Nephron progenitor cell (in vitro differentiated cells): ENCODE data around the gene PTPN3.

Experiments used
- DNase-seq: peaks from one replicate; pipeline ENCODE4 v3.0.0; 2021
- H3K27ac Mint-ChIP-seq: 2 replicates; pipeline ENCODE4 v1.8.0; 2021; ENCODE audit warnings: mild to moderate bottlenecking, moderate library complexity, mixed read lengths
- H3K27me3 Mint-ChIP-seq: 2 replicates; pipeline ENCODE4 v1.8.0; 2021; ENCODE audit warnings: mild to moderate bottlenecking, low read depth, mixed read lengths; ENCODE audit not compliant: poor library complexity
- H3K36me3 Mint-ChIP-seq: 2 replicates; pipeline ENCODE4 v1.8.0; 2021; ENCODE audit warnings: low read depth, mixed read lengths
- H3K4me1 Mint-ChIP-seq: 2 replicates; pipeline ENCODE4 v1.8.0; 2021; ENCODE audit warnings: mixed read lengths
- H3K4me3 Mint-ChIP-seq: 2 replicates; pipeline ENCODE4 v1.8.0; 2021; ENCODE audit warnings: mild to moderate bottlenecking, moderate library complexity, mixed read lengths
- H3K9me3 Mint-ChIP-seq: 2 replicates; pipeline ENCODE4 v1.8.0; 2021; ENCODE audit warnings: mild to moderate bottlenecking, moderate library complexity, mixed read lengths
- CTCF ChIP-seq: fragments of 200-600 bp; sonication (generic); IDR thresholded peaks from 2 replicates; pipeline ENCODE4 v1.5.0; 2021; ENCODE audit warnings: antibody characterized with exemption

PTPN3 gene

GRCh38 chr9:109448223-109448622 lies 49.9 kb downstream of the PTPN3 start:
- Mint-ChIP-seq H3K27me3 (no peaks in the 10 kb centered on the region), H3K36me3 (no peaks in the 10 kb centered on the region), H3K27ac (no peak overlapping the region), H3K4me1 (peaks cover 10% of the 10 kb centered on the region), H3K4me3 (no peak overlapping the region), H3K9me3 (no peaks in the 10 kb centered on the region)
- TF ChIP-seq CTCF: no peak
- no peak for DNase-seq

- TF ChIP-seq CTCF: no peak
- H3K36me3 Mint-ChIP-seq: no peaks in the 10 kb centered on the region
- H3K27me3 Mint-ChIP-seq: no peaks in the 10 kb centered on the region
- no peak overlapping the region for H3K27ac Mint-ChIP-seq
- no peaks in the 10 kb centered on the region for H3K9me3 Mint-ChIP-seq
- H3K4me3 Mint-ChIP-seq: no peak overlapping the region
- H3K4me1 Mint-ChIP-seq: peaks cover 10% of the 10 kb centered on the region
- no peak for DNase-seq
Observed at GRCh38 chr9:109447329-109448076, 50.6 kb downstream of the PTPN3 start.

- Mint-ChIP-seq H3K27me3 (no peaks in the 10 kb centered on the region), H3K36me3 (no peaks in the 10 kb centered on the region), H3K27ac (no peak overlapping the region), H3K9me3 (no peaks in the 10 kb centered on the region), H3K4me1 (peaks cover 26% of the 10 kb centered on the region), H3K4me3 (no peak overlapping the region)
- no peak for TF ChIP-seq CTCF
- no peak for DNase-seq
Observed at GRCh38 chr9:109444771-109445320, 53.3 kb downstream of the PTPN3 start.

- Mint-ChIP-seq H3K27me3 (no peaks in the 10 kb centered on the region), H3K36me3 (no peaks in the 10 kb centered on the region), H3K4me3 (no peak overlapping the region), H3K4me1 (peaks cover 38% of the 10 kb centered on the region), H3K9me3 (no peaks in the 10 kb centered on the region), H3K27ac (no peak overlapping the region)
- no peak for DNase-seq
- TF ChIP-seq CTCF: no peak
Observed at GRCh38 chr9:109442716-109443115, 55.4 kb downstream of the PTPN3 start.

GRCh38 chr9:109441296-109441695 lies 56.8 kb downstream of the PTPN3 start:
- Mint-ChIP-seq H3K4me3 (no peak overlapping the region), H3K9me3 (no peaks in the 10 kb centered on the region), H3K27me3 (no peaks in the 10 kb centered on the region), H3K36me3 (no peaks in the 10 kb centered on the region), H3K4me1 (peaks cover 49% of the 10 kb centered on the region), H3K27ac (peak overlapping the region; percentile 80)
- DNase-seq: no peak
- no peak for TF ChIP-seq CTCF

GRCh38 chr9:109440797-109441287 lies 57.3 kb downstream of the PTPN3 start:
- peak; percentile 68 for TF ChIP-seq CTCF
- Mint-ChIP-seq H3K4me1 (peaks cover 49% of the 10 kb centered on the region), H3K36me3 (no peaks in the 10 kb centered on the region), H3K9me3 (no peaks in the 10 kb centered on the region), H3K27ac (peak overlapping the region; percentile 68), H3K27me3 (no peaks in the 10 kb centered on the region), H3K4me3 (no peak overlapping the region)
- peak; percentile 48 for DNase-seq
